Measurements from ENCODE around the gene DAPK1. TPM values are rescaled to one million over a fixed set of nuclear protein-coding genes. Genes with fewer than 3 reads are reported as not detected.

The DAPK1 gene
- total RNA-seq, 1 donor from 2014 or later: 0.79 TPM

GRCh38 chr9:87562530-87563170 lies 65.0 kb downstream of the DAPK1 start:
- no peak for FAIRE-seq
- no peak for DNase-seq (ENCODE audit: low read depth)
- Histone ChIP-seq H3K36me3 (ENCODE audit: control insufficient read depth, insufficient read depth, low read length) (no peaks in the 10 kb centered on the region), H3K4me3 (ENCODE audit: low read depth, low read length) (no peak overlapping the region), H3K27me3 (ENCODE audit: control insufficient read depth, insufficient read depth, low read length) (no peaks in the 10 kb centered on the region)
- no peak for TF ChIP-seq CTCF (IDR thresholded peaks at IDR 0.05; ENCODE audit: insufficient read depth, low read length, severe bottlenecking)

GRCh38 chr9:87564111-87564510 lies 66.4 kb downstream of the DAPK1 start:
- DNase-seq (ENCODE audit: low read depth): no peak
- no peaks in the 10 kb centered on the region for H3K36me3 ChIP-seq (ENCODE audit: control insufficient read depth, insufficient read depth, low read length)

GRCh38 chr9:87564791-87565241 lies 67.1 kb downstream of the DAPK1 start:
- FAIRE-seq (no peak), DNase-seq (ENCODE audit: low read depth) (no peak)
- no peak for TF ChIP-seq CTCF (IDR thresholded peaks at IDR 0.05; ENCODE audit: insufficient read depth, low read length, severe bottlenecking)
- Histone ChIP-seq H3K36me3 (ENCODE audit: control insufficient read depth, insufficient read depth, low read length) (no peaks in the 10 kb centered on the region), H3K4me3 (ENCODE audit: low read depth, low read length) (no peak overlapping the region), H3K27me3 (ENCODE audit: control insufficient read depth, insufficient read depth, low read length) (no peaks in the 10 kb centered on the region)

More at GRCh38 chr9:87564111-87564510, 66.4 kb downstream of the DAPK1 start:
- Histone ChIP-seq H3K4me3 (ENCODE audit: low read depth, low read length) (no peak overlapping the region), H3K27me3 (ENCODE audit: control insufficient read depth, insufficient read depth, low read length) (no peaks in the 10 kb centered on the region)
- TF ChIP-seq CTCF (IDR thresholded peaks at IDR 0.05; ENCODE audit: insufficient read depth, low read length, severe bottlenecking): no peak
- FAIRE-seq: no peak

GRCh38 chr9:87567001-87567400 lies 69.3 kb downstream of the DAPK1 start:
- no peak overlapping the region for H3K4me3 ChIP-seq (ENCODE audit: low read depth, low read length)
- TF ChIP-seq CTCF (IDR thresholded peaks at IDR 0.05; ENCODE audit: insufficient read depth, low read length, severe bottlenecking): no peak
- FAIRE-seq (no peak), DNase-seq (ENCODE audit: low read depth) (no peak)
- no peaks in the 10 kb centered on the region for H3K36me3 ChIP-seq (ENCODE audit: control insufficient read depth, insufficient read depth, low read length)
- no peaks in the 10 kb centered on the region for H3K27me3 ChIP-seq (ENCODE audit: control insufficient read depth, insufficient read depth, low read length)

- Histone ChIP-seq H3K4me3 (ENCODE audit: low read depth, low read length) (no peak overlapping the region), H3K36me3 (ENCODE audit: control insufficient read depth, insufficient read depth, low read length) (no peaks in the 10 kb centered on the region), H3K27me3 (ENCODE audit: control insufficient read depth, insufficient read depth, low read length) (no peaks in the 10 kb centered on the region)
- no peak for DNase-seq (ENCODE audit: low read depth)
- no peak for FAIRE-seq
- TF ChIP-seq CTCF (IDR thresholded peaks at IDR 0.05; ENCODE audit: insufficient read depth, low read length, severe bottlenecking): no peak
Observed at GRCh38 chr9:87567571-87567970, 69.9 kb downstream of the DAPK1 start.

- DNase-seq (ENCODE audit: low read depth): no peak
- no peak for TF ChIP-seq CTCF (IDR thresholded peaks at IDR 0.05; ENCODE audit: insufficient read depth, low read length, severe bottlenecking)
Observed at GRCh38 chr9:87567983-87568382, 70.3 kb downstream of the DAPK1 start.

More at GRCh38 chr9:87567983-87568382, 70.3 kb downstream of the DAPK1 start:
- H3K36me3 ChIP-seq (ENCODE audit: control insufficient read depth, insufficient read depth, low read length): no peaks in the 10 kb centered on the region
- H3K27me3 ChIP-seq (ENCODE audit: control insufficient read depth, insufficient read depth, low read length): no peaks in the 10 kb centered on the region
- no peak for FAIRE-seq
- no peak overlapping the region for H3K4me3 ChIP-seq (ENCODE audit: low read depth, low read length)
